Raji (cell line): ENCODE results near the gene HTRA3.

Experiments
- POLR2A ChIP-seq: IDR thresholded peaks from 2 replicates; pipeline ENCODE4 v1.6.1; 2011; ENCODE audit warnings: low read depth, low read length, control low read depth; ENCODE audit not compliant: insufficient read depth

The HTRA3 gene

DNA sequence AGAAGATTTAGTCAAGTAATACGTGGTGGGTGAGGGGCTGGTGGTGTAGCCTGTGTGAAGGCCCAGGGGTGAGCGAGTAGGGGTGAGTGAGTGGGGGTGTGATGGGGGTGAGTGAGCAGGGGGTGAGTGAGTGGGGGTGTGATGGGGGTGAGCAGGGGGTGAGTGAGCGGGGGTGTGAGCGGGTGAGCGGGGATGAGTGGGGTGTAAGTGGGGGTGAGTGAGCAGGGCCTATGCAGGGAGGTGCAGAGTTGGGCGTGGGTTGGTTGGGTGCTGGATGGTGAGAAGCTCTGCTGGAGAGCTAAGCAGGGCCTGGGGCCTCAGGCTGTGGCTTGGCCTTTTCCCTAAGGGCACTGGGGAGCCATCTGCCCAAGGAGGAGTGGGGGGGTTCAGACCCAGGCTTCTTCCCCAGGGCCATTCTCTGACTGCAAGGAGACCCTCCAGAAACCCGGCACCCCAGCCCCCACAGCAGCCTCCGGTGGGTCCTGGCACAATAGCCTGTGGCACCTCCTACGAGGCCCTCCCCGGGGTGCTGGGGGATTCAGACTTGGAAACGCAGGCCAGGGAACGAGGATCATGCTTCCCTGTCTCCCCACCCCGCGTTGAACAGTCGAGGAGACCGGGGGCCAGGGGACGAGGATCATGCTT lies 40.1 kb upstream of the HTRA3 start:
- TF ChIP-seq POLR2A = no peak

DNA sequence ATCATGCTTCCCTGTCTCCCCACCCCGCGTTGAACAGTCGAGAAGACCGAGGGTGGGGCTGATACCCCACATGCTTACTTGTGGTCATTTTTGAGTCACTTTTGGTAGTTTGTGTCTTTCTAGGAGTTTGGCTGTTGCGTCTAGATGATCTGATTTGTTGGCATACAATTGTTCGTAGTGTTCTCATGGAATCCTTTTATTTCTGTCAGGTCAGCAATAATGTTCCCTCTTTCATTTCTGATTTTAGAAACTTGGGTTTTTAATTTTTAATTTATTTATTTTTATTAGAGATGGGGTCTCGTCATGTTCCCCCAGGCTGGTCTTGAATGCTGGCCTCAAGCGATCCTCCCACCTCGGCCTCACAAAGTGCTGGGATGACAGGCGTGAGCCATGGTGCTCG lies 39.5 kb upstream of the HTRA3 start:
- TF ChIP-seq POLR2A = no peak

- TF ChIP-seq POLR2A = no peak
Measured at GRCh38 chr4:8230891-8231290, 38.7 kb upstream of the HTRA3 start.

DNA sequence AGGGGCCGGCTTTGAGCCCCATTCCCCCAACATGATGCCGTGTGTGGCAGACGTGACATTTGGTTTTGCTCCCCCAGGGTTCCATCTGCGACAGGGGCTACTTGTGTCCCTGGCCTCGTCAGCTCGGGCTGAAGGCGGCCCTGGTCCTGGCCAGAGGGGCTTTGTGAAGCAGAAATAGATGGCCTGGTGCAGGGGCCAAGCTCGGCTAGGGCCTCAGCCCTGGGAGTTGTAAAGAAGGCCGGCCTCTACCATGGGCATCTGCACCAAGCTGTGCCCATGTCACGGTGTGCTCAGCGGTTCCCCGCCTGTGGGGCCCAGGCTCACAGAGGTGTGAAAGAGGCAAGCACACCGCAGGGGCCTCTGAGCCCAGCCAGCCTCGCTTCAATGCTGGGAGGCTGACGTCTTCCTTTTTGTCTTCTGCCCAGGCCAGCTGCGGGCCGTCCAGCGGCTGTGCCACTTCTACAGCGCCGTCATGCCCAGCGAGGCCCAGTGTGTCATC lies 38.0 kb upstream of the HTRA3 start:
- TF ChIP-seq POLR2A = no peak

DNA sequence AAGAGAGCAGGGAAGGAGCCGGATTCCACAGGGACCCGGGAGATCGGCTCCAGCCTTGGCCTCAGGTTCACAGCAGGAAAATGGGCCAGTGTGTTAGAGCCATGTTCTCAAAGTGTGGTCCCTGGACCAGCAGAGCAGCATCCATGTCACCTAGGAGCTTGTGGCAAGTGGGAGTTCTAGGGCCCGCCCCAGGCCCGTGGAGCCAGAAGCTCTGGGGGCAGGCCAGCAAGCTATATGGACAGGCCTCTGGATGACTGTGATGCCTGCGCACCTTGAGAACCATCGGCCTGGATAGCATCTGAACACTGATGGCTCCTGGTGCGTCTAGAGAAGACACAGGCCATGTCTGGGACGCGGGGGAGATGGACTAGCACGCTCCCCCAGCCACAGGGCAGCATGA lies 36.8 kb upstream of the HTRA3 start:
- no peak for TF ChIP-seq POLR2A

DNA sequence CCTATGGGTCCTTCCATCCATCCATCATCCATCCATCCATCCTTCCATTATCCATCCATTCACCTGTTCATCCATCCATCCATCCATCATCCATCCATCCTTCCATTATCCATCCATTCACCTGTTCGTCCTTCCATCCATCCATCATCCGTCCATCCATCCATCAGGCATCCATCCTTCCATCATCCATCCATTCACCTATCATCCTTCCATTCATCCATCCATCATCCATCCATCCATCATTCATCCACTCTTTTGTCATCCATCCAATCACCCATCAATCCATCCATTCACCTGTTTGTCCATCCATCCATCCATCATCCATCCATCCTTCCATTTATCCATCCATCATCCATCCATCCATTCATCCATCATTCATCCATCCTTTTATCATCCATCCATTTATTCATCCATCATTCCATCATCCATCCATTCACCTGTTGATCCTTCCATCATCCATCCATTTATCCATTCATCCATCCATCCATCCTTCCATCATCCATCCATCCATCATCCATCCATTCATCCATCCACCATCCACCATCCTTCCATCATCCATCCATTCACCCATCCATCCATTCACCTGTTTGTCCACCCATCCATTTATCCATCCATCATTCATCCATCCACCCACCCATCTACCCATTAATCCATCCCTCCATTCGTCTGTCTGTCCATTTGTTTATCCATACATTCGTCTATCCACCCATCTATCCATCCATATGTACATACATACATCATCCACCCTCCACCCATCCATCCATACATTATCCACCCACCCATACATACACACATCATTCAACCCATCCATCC lies 35.7 kb upstream of the HTRA3 start:
- no peak for TF ChIP-seq POLR2A

- TF ChIP-seq POLR2A = no peak
Measured at GRCh38 chr4:8234715-8235114, 34.8 kb upstream of the HTRA3 start.

DNA sequence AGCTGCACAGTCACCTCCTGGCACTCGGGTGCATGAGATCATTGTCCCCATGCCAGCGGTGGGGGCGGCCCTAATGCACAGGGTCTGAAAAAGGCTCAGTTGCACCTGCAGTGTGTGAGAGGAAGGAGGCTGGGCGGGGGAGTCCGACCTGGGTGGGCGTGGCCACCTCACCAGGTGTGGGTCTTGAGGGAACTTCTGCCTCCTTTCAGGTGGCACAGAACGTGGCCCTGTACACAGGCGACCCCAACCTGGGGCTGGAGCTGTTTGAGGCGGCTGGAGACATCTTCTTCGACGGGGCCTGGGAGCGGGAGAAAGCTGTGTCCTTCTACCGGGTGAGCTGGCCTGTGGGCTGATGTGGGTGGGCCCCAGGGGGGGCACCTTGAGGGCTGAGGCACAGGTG lies 34.3 kb upstream of the HTRA3 start:
- TF ChIP-seq POLR2A = no peak

DNA sequence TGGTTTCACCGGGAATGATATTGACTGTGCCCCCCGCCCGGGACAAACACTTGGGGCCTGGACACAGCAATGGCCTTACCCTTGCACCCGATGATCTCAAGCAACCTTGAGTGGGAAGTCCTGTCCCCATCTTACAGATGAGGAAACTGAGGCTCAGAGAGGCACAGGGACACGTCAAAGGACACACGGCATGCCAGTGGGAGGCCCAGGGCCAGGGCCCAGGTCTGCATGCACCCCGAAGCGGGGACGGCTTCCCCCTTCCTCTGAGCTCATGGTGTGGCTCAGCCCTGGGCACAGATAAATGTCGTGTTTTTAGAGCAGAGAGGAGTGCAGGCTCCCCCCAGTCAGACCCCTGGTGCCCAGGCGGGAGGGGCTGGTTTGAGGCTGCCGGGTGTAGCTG lies 33.9 kb upstream of the HTRA3 start:
- no peak for TF ChIP-seq POLR2A

DNA sequence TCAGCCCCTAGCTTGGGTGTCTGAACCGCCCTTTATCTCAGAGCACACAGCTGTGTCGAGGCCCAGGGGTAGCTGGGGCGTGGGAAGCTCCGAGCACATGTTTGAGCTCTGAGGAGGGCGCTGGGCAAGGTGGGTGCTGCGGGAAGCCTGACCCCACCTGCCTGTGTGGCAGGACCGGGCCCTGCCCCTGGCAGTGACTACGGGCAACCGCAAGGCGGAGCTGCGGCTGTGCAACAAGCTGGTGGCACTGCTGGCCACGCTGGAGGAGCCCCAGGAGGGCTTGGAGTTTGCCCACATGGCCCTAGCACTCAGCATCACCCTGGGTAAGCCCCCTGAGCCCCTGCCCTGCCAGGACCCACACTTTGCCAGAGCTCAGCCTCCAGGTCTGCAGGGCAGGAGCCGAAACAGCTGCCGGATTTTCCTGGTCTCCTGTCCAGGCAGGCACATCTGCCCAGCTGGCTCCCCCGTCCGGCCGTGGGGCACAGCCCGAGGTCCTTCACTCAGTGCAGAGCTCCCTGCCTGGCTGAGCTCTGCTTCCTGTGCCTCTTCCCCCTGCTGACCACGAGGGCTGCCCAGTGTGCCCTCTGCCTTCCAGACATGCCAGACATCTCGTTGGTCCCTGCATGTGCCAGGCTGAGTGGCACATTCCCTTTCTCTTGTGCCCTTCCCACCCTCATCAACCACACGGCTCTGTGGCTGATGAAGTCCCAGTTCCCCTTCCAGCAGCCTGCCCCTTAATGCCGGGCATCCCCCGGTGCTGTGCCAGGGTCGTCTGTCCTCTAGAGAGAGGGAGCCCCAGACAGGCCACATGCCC lies 33.2 kb upstream of the HTRA3 start:
- no peak for TF ChIP-seq POLR2A

GRCh38 chr4:8236920-8237195 lies 32.7 kb upstream of the HTRA3 start:
- TF ChIP-seq POLR2A = no peak

- TF ChIP-seq POLR2A = no peak
Measured at GRCh38 chr4:8237256-8237989, 32.1 kb upstream of the HTRA3 start.

DNA sequence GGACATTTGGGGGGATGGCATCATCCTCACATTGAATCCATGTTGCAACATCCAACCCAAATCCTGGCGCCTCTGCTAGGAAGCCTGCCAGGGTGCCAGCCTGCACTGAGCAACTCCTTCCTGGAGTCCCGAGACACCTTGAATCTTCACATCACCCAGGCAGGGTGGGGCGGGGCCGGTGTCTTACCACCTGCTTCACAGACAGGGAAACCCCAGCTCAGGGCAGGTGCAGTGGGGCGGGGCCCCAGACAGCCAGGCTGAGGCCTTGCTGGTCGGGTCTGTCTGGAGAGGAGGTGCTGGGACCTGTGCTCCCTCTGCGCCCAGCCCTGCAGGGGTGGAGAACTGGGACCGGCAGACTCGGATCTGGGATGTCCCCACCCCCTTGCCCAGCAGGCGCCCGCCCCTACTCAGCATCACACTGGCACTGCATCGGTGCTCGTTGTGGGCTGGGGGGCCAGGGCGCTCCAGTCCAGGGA lies 31.5 kb upstream of the HTRA3 start:
- no peak for TF ChIP-seq POLR2A

DNA sequence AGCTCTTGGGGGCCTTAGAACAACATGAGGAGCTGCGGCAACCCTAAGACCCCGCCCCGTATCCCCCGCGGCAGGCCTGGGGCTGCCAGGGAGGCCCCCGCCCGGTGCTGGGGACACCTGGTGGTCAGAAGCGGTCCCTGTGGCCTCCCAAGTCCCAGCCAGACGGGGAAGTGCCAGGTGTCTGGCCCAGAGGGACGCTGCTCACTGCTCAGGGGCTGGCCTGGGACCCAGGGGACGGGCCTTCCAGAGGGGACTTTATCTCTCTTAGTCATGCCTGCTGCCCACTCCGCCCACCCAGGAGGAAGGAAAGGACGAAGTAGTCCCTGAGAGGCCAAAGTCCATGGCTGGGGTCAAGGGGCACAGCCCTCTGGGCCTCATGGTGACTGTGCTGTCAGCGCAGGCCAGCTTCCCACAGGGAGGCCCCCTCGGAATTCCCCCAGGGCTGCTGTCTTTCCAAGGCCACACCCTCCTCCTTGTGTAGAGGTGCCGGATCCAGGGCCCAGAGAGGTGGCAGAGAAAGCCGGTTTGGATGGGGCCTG lies 31.0 kb upstream of the HTRA3 start:
- no peak for TF ChIP-seq POLR2A

DNA sequence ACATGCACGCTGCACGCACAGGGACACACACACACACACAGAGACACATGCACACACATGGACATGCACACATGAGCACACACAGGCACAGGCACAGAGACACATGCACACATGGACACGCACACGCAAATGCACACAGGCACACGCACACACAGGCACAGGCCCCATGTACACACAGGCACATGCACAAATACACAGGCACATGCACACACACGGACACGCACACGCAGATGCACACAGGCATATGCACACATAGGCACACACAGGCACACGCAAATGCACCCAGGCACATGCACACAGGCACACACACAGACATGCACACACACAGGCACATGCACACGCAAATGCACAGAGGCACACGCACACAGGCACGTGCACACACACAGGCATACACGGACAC lies 30.3 kb upstream of the HTRA3 start:
- TF ChIP-seq POLR2A = no peak
